ENCODE measurements around the gene PTF1A. TPM values are rescaled to one million over a fixed set of nuclear protein-coding genes. Genes with fewer than 3 reads are reported as not detected.

Gene PTF1A
- total and polyA plus RNA-seq, 8 donors: 16.8 to 70.8 (median 45.4) TPM

GRCh38 chr10:23194966-23195845, 3.1 kb downstream of the PTF1A start:
- intact Hi-C loops (cut with DNase I): no loop called here
- FAIRE-seq (no peak), DNase-seq (peak; percentile 40 to 82 (median 69)), ATAC-seq (peak; percentile 20 to 36 (median 33))
- 29 to 31% methylated on average over 68 to 70 of the region's 70 CpGs for WGBS, 2 donors
- H3K36me3 ChIP-seq: no peaks in the 10 kb centered on the region
- no peak for TF ChIP-seq CTCF (IDR thresholded peaks at IDR 0.05)
- no peaks in the 10 kb centered on the region for H3K9me3 ChIP-seq
- peaks cover 6 to 11% (median 7%) of the 10 kb centered on the region in 3 donors for H3K4me1 ChIP-seq
- peak overlapping the region; percentile 12 to 67 (median 56) for H3K4me3 ChIP-seq
- H3K27ac ChIP-seq: peak overlapping the region; percentile 55 to 95 (median 76)
- no peaks in the 10 kb centered on the region for H3K27me3 ChIP-seq

- DNase-seq (peak in 3 of 6 donors; percentile 12 to 42 (median 19)), ATAC-seq (no peak), FAIRE-seq (no peak)
- H3K27me3 ChIP-seq: no peaks in the 10 kb centered on the region
- H3K27ac ChIP-seq: peak overlapping the region in 3 of 4 donors; percentile 64 to 95 (median 88)
- intact Hi-C loops (cut with DNase I): no loop called here
- no peak overlapping the region for H3K4me3 ChIP-seq
- TF ChIP-seq CTCF (IDR thresholded peaks at IDR 0.05): no peak
- no peaks in the 10 kb centered on the region for H3K9me3 ChIP-seq
- H3K4me1 ChIP-seq: peaks cover 6 to 11% (median 7%) of the 10 kb centered on the region in 3 donors
- H3K36me3 ChIP-seq: no peaks in the 10 kb centered on the region
- 36% methylated on average over 13 of the region's 13 CpGs for WGBS, 2 donors
Measured at GRCh38 chr10:23195846-23196600, 3.9 kb downstream of the PTF1A start.

DNA sequence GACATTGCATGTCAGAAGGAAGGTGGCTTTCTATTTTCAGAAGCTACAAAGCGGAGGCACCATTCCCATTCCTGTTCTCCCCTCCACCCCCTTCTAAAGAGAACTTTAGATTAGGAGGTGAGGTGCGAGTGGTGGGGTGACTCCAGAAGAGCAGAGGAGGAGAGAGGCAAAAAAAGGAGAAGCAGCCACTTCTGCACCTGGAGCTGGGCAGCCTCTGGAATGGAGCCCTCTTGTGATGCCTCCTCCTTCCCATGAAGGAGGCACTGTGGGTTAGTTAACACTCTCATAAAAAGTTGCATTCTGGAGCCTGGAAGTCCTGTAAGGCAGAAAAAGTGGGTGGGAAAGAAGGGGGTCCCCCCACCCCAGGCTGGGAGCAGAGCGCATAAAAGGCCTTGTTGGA, 4.8 kb downstream of the PTF1A start:
- TF ChIP-seq CTCF (IDR thresholded peaks at IDR 0.05): no peak
- DNase-seq: no peak
- H3K4me3 ChIP-seq: no peak overlapping the region
- H3K9me3 ChIP-seq: no peaks in the 10 kb centered on the region
- no peaks in the 10 kb centered on the region for H3K27me3 ChIP-seq
- WGBS, 2 donors: 61 to 73% methylated on average over 3 of the region's 3 CpGs
- peak overlapping the region in 2 of 4 donors; percentile 94 to 95 for H3K27ac ChIP-seq
- H3K36me3 ChIP-seq: no peaks in the 10 kb centered on the region
- peaks cover 6 to 15% (median 14%) of the 10 kb centered on the region in 3 donors for H3K4me1 ChIP-seq
- ATAC-seq: no peak
- FAIRE-seq: no peak
- intact Hi-C loops (cut with DNase I): no loop called here

GRCh38 chr10:23197416-23197861, 5.3 kb downstream of the PTF1A start:
- no peaks in the 10 kb centered on the region for H3K36me3 ChIP-seq
- H3K9me3 ChIP-seq: no peaks in the 10 kb centered on the region
- H3K27ac ChIP-seq: peak overlapping the region in 2 of 4 donors; percentile 94 to 95
- WGBS, 2 donors: 18 to 22% methylated on average over 12 of the region's 12 CpGs
- TF ChIP-seq CTCF (IDR thresholded peaks at IDR 0.05): no peak
- intact Hi-C loops (cut with DNase I): no loop called here
- no peaks in the 10 kb centered on the region for H3K27me3 ChIP-seq
- DNase-seq: peak in 2 of 6 donors; percentile 39 to 49
- no peak for FAIRE-seq
- H3K4me3 ChIP-seq: no peak overlapping the region
- peak in 2 of 4 donors; percentile 6 to 13 for ATAC-seq
- peaks cover 6 to 20% (median 19%) of the 10 kb centered on the region in 3 donors for H3K4me1 ChIP-seq
